K562 (cell line): ENCODE results near the gene BEST4. TPM values are rescaled to one million over a fixed set of nuclear protein-coding genes. Genes with fewer than 3 reads are reported as not detected.

Experiments
- MAFF ChIP-seq: IDR thresholded peaks from 2 replicates; pipeline ENCODE4 v1.6.1; 2012; ENCODE audit warnings: low read length, improper control_type of control experiment
- ZBTB49 ChIP-seq: sonication (generic); formaldehyde crosslinking; IDR thresholded peaks from 2 replicates; pipeline ENCODE4 v1.8.0; 2022; ENCODE audit warnings: missing genetic modification reagents, mild to moderate bottlenecking, borderline replicate concordance
- ZHX1 ChIP-seq: fragments of 150-350 bp; conservative IDR thresholded peaks from 2 replicates; pipeline ENCODE4 v1.6.1; 2014; ENCODE audit warnings: low read length
- polyA plus RNA-seq, 8 experiments: library from polyadenylated mRNA; depleted of rRNA in 4 of 8; stranded (reverse) in 5 of 8; unstranded in 3 of 8; fragments of >200 nt; fragmentation: Nextera tagmentation in 2 of 8; fragmentation: Illumina TruSeq in 1 of 8; extraction: Ambion mirVana in 2 of 8; extraction: Trizol in 1 of 8; gene quantifications; 2 replicates each; pipeline versions ENCODE4 v1.2.1 to v1.2.3, GENCODE V29; 2011 to 2014; ENCODE audit warnings: inconsistent platforms in 1 of 8, missing spikeins in 1 of 8
- total RNA-seq, 7 experiments: library from RNA; depleted of rRNA in 6 of 7; stranded (reverse); fragments of >200 nt in 6 of 7; fragmentation: Illumina TruSeq in 2 of 7; extraction: Trizol in 2 of 7; gene quantifications; 2 replicates each; pipeline versions ENCODE4 v1.2.1 to v1.2.3, GENCODE V29; 2011 to 2021; ENCODE audit warnings: low replicate concordance in 1 of 7
- TF ChIP-seq, protein P1 (sequence below), 2 experiments: fragments of 450-650 bp; IDR thresholded peaks; 2 replicates each; pipeline ENCODE4 v1.6.1; 2016
- TF ChIP-seq, protein P2 (sequence below): fragments of 450-650 bp; IDR thresholded peaks from 2 replicates; pipeline ENCODE4 v1.6.1; 2016
- TF ChIP-seq, protein P3 (sequence below): IDR thresholded peaks from 2 replicates; pipeline ENCODE4 v1.6.1; 2011; ENCODE audit warnings: borderline replicate concordance, low read depth, mild to moderate bottlenecking, moderate library complexity, low read length; ENCODE audit not compliant: insufficient read depth, poor library complexity, severe bottlenecking
- TF ChIP-seq, protein P4 (sequence below): fragments of 250-450 bp; sonication (Bioruptor Pico); IDR thresholded peaks from 2 replicates; pipeline ENCODE4 v1.4.0; 2020; ENCODE audit warnings: mild to moderate bottlenecking, moderate library complexity, borderline replicate concordance
- TF ChIP-seq, protein P5 (sequence below): fragments of 450-650 bp; IDR thresholded peaks from 2 replicates; pipeline ENCODE4 v1.6.1; 2016; ENCODE audit warnings: antibody characterized with exemption

The BEST4 gene
- total and polyA plus RNA-seq, 9 of the 15 experiments (the other 6 are each of a cell fraction or from before 2014, with no cell fraction given): 0.07 to 0.11 TPM; not detected in 7

GRCh38 chr1:44826375-44827196, 38.6 kb upstream of the BEST4 start (continued):
- TF ChIP-seq, protein P1, sequence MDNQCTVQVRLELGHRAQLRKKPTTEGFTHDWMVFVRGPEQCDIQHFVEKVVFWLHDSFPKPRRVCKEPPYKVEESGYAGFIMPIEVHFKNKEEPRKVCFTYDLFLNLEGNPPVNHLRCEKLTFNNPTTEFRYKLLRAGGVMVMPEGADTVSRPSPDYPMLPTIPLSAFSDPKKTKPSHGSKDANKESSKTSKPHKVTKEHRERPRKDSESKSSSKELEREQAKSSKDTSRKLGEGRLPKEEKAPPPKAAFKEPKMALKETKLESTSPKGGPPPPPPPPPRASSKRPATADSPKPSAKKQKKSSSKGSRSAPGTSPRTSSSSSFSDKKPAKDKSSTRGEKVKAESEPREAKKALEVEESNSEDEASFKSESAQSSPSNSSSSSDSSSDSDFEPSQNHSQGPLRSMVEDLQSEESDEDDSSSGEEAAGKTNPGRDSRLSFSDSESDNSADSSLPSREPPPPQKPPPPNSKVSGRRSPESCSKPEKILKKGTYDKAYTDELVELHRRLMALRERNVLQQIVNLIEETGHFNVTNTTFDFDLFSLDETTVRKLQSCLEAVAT (IDR thresholded peaks at IDR 0.05): no peak
- TF ChIP-seq, protein P2, sequence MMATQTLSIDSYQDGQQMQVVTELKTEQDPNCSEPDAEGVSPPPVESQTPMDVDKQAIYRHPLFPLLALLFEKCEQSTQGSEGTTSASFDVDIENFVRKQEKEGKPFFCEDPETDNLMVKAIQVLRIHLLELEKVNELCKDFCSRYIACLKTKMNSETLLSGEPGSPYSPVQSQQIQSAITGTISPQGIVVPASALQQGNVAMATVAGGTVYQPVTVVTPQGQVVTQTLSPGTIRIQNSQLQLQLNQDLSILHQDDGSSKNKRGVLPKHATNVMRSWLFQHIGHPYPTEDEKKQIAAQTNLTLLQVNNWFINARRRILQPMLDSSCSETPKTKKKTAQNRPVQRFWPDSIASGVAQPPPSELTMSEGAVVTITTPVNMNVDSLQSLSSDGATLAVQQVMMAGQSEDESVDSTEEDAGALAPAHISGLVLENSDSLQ: no peak
- TF ChIP-seq, protein P3, sequence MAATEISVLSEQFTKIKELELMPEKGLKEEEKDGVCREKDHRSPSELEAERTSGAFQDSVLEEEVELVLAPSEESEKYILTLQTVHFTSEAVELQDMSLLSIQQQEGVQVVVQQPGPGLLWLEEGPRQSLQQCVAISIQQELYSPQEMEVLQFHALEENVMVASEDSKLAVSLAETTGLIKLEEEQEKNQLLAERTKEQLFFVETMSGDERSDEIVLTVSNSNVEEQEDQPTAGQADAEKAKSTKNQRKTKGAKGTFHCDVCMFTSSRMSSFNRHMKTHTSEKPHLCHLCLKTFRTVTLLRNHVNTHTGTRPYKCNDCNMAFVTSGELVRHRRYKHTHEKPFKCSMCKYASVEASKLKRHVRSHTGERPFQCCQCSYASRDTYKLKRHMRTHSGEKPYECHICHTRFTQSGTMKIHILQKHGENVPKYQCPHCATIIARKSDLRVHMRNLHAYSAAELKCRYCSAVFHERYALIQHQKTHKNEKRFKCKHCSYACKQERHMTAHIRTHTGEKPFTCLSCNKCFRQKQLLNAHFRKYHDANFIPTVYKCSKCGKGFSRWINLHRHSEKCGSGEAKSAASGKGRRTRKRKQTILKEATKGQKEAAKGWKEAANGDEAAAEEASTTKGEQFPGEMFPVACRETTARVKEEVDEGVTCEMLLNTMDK: no peak
- TF ChIP-seq, protein P4, sequence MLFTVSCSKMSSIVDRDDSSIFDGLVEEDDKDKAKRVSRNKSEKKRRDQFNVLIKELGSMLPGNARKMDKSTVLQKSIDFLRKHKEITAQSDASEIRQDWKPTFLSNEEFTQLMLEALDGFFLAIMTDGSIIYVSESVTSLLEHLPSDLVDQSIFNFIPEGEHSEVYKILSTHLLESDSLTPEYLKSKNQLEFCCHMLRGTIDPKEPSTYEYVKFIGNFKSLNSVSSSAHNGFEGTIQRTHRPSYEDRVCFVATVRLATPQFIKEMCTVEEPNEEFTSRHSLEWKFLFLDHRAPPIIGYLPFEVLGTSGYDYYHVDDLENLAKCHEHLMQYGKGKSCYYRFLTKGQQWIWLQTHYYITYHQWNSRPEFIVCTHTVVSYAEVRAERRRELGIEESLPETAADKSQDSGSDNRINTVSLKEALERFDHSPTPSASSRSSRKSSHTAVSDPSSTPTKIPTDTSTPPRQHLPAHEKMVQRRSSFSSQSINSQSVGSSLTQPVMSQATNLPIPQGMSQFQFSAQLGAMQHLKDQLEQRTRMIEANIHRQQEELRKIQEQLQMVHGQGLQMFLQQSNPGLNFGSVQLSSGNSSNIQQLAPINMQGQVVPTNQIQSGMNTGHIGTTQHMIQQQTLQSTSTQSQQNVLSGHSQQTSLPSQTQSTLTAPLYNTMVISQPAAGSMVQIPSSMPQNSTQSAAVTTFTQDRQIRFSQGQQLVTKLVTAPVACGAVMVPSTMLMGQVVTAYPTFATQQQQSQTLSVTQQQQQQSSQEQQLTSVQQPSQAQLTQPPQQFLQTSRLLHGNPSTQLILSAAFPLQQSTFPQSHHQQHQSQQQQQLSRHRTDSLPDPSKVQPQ (CRISPR knock-in tag): no peak
- TF ChIP-seq MAFF: no peak
- no peak for TF ChIP-seq ZHX1
- no peak for TF ChIP-seq ZBTB49
- TF ChIP-seq, protein P5, sequence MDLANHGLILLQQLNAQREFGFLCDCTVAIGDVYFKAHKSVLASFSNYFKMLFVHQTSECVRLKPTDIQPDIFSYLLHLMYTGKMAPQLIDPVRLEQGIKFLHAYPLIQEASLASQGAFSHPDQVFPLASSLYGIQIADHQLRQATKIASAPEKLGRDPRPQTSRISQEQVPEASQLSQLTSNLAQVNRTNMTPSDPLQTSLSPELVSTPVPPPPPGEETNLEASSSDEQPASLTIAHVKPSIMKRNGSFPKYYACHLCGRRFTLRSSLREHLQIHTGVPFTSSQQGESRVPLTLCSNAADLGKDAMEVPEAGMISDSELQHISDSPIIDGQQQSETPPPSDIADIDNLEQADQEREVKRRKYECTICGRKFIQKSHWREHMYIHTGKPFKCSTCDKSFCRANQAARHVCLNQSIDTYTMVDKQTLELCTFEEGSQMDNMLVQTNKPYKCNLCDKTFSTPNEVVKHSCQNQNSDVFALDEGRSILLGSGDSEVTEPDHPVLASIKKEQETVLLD: 0 out of 2 replicates have a peak, but pooled peaks have one; percentile 12
